ENCODE measurements around the gene DCLK1.

- TF ChIP-seq CTCF (conservative IDR thresholded peaks at IDR 0.05 in 1 of 2, IDR thresholded peaks at IDR 0.05 in 1 of 2; ENCODE audit: extremely low read depth in 1 of 2, insufficient read depth in 1 of 2, low read depth in 1 of 2, low read length in 2 of 2), result no peak
- TF ChIP-seq EZH2 (IDR thresholded peaks at IDR 0.05; ENCODE audit: borderline replicate concordance, low read length), result no peak
Observed at GRCh38 chr13:35785576-35786303, 345.4 kb downstream of the DCLK1 start.
